NCI-H1694 (cell line): ENCODE results near the gene ARHGAP28.
"Not testable (repeated sequence)": the region's sequence is repeated elsewhere in the genome, so short reads cannot be mapped to it uniquely, and the experiment has no call there.

Source experiments
- DNase-seq: peaks from one replicate; lab custom pipeline; 2025; lab: John Stamatoyannopoulos, UW

ARHGAP28 gene

DNA sequence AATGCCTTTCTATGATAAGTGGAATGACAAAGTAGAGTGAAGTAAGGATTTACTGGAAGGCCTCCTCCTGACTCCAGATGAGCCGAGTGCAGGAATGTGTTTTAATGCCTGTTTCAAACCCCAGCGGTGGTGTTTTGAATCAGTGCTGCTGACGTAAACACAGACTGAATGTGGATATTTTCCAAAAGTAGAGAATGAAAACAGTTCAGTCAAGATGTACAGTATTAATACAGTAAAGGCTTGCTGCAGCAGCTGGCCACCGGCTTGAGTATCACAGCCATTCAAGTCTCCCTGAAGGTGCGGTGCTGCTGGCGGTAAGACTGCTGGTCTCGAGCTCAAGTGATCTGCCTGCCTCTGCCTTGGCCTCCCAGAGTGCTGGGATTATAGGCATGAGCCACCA, 46.7 kb downstream of the ARHGAP28 start:
- no peak for DNase-seq

GRCh38 chr18:6777509-6777908, 48.0 kb downstream of the ARHGAP28 start:
- DNase-seq, result no peak

DNA sequence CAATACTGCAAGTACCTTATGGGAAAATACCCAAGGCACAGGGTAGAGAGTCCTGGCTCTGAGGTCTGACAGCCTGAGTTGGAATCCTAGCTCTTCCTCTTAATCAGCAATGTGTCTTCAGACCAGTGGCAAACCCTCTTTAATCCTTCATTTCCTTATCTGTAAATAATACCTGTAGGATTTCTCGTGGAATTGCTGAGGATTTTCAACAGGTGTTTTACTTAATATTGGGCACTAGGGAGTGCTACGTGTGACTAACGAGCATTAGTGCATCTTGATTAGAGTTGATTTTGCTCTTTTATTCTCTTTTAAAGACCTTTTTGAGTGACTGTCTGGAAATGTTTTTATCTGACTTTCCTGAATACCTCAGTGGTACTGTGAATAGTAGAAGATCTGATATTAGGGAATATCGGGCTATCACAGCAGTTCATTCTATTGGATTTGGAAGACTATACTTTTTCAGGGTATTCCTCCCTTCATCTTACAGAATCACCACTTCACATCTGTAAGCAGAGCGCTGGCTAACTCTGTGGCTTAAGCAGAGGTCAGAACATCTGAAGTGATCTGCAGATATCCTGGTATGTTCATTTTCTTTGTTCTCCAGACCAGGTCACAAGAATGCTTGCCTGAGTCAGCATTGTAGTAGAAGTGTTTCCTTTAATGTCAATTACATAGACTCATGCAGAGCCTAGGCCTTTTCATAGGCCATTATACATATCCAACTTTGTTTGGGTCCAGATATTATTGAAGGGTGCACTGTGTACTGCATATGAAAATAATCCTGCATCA, 49.1 kb downstream of the ARHGAP28 start:
- no peak for DNase-seq

DNA sequence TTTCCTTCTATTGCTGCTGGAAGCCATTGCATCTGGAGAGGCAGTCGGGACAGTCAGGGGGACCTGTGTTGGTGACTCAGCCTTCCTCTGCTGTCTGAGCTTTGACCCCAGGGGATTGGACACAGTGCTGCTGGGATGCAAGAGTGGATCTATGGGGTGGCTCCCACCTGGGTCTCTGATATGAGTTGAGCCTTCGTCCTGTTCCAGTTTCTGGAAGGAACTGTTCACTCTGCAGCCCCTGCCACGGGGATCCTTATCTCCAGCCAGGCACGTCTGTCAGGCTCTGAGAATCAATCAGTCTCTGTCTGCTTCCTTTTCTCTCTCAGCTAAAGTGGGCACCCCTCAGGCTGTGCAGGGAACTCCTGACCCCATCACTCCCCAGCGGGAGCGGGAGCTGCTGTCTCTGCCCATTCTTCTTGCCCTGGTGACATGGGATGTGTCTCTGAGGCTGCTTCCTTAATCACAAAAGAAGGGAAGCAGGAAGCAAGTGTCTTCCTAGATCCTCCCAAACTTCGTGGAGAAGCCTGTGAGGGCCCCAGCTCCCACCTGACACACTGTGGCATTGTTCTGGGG, 51.7 kb downstream of the ARHGAP28 start:
- no peak for DNase-seq

DNA sequence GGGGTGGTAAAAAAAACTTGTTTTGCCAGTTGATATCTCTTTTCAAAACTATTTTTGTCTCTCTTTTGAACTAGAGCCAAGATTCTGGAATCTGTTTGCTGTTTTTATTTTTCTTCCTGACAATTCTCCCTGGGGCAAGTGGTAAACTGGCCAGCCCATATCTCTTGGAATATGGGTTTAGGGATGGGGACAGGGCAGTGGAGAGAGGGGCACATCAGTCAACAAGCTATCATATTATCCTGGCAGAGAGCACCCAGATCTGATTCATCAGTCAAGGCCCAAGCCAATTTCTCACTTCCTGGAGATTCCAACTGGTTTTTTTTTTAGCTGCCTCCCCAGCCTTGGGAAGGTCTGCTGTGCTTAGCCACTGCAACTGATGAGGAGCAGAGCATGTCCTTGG, 52.3 kb downstream of the ARHGAP28 start:
- no peak for DNase-seq

DNA sequence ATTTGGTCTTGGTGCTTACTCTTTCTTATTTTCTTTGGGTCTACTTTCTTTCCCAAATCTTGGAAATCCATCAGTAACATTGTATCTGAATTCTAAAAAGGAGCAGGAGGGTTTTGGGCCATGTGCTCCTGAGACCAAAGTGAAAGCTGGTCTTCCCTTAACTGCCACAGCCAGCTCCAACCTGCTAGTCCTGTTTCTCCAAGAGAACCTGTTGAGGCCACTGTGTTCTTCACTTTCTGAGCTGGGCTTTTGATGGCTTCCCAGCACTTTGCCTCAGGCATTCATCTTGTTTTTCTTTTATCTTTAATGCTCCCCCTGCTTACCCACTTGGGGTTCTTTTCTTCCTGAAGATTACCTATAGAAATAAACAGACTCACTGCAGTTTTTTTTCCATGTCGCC, 53.3 kb downstream of the ARHGAP28 start:
- DNase-seq, result no peak

GRCh38 chr18:6784046-6784445, 54.5 kb downstream of the ARHGAP28 start:
- no peak for DNase-seq

DNA sequence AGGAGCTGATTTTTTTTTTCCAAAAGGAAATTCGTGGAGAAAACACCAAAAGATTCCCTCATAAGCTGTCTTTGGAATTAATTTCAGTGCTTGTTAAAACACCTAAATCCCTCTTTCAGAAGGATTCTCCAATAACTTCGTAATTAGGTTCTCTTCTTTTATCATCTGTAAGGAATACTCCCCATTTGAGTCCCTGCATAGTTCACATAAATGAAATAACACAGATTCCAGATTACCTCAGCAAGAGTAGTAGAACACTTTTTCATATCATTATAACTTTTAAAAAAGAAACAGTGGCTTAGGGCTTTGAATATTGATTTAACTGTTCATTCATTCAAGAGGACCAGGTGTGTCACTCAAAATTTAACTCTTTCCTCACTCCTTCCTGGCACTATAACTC, 55.5 kb downstream of the ARHGAP28 start:
- no peak for DNase-seq

DNA sequence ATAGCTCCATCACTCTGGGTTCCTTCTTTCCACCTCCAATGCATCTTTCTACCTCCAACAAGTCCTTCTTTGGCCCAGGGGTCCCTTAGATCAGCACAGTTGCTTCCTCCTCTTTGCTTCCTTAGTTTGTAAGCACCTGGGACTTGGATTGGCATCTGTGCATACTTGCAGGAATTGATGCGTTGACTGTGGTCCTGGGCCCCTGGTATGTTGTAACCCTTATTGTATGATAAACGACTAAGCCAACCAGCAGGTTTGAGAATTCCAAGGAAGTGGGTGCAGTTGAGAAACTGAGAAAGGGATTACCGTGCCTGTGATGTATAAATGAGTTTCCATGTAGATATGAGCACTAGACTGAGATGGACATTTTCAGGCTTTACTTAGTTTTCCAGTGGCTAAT, 55.9 kb downstream of the ARHGAP28 start:
- DNase-seq, result no peak

DNA sequence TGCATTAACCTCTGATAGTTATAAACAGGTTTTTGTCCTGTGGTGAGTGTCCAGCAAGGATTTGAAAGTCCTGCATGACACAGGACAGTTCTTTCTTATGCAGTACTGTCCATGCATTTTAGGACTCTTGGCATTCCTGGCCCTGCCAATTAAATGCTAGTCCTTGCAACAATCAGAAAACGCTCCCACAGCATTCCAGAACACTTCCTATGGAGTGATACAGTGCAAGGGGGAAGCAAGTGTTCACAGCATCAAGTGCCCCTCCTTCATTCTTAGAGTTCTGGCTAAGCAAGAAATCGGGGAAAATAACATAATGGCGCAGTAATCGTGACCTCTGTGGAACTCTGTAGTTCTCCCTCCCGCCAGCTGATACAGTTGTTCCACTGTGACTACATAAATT, 62.9 kb downstream of the ARHGAP28 start:
- no peak for DNase-seq

- no peak for DNase-seq
These were observed 63.9 kb downstream of the ARHGAP28 start for GRCh38 chr18:6793455-6793854.

DNA sequence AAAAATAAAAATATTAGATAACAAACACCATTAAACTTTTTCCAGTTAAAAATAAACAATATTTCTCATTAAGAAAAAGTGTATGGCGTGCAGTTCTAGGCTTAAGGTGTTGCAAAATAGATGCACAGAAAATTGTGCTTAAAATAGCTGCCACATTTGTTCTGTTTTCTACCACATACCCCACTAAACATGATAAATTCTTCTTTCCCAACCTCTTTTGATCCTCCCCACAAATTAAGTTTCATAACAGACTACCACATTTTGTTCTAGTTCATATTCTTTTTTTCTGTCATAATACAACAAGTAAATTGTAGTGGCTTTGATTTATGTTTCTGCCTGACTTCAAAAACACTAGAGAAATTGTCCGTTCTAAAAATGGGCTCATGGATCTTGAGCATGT, 64.5 kb downstream of the ARHGAP28 start:
- DNase-seq, result no peak

DNA sequence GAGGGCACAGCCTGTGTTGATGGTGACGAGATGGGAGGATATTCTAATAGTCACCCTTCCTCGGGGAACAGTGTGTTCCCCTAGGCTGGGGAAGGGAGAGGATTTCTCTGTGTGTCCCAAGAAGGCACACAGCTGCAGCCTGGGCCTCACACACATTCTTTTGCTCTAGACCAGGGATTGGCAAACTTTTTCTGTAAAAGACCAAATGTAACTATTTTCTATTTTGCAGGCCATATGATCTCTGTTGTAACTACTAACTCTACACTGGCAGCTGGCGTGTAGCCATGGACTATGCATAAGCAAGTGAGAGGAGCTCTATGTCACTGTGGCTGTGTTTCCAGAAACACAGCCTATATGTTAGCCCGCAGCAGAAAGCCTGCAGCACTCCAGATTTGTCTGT, 65.8 kb downstream of the ARHGAP28 start:
- no peak for DNase-seq

- no peak for DNase-seq
These were observed 67.0 kb downstream of the ARHGAP28 start for GRCh38 chr18:6796511-6796910.

GRCh38 chr18:6797171-6797570, 67.7 kb downstream of the ARHGAP28 start:
- DNase-seq, result no peak

DNA sequence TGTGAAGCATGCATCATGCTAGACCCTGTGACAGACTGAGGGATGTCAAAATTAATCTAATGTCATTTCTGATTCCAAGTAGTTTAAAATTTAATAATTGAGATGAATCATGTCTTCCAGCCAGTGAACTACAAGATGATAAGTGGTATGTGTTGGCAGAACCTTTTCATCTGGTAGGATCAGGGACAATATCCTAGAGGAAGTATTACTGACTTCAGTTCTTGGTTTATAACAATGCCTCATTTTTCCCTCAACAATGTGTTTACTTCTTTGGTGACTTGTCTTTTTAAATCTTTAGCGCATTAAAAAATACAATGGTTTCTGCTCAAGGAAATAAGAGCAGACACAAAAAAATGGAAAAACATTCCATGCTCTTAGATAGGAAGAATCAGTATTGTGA, 69.4 kb downstream of the ARHGAP28 start:
- DNase-seq, result no peak

DNA sequence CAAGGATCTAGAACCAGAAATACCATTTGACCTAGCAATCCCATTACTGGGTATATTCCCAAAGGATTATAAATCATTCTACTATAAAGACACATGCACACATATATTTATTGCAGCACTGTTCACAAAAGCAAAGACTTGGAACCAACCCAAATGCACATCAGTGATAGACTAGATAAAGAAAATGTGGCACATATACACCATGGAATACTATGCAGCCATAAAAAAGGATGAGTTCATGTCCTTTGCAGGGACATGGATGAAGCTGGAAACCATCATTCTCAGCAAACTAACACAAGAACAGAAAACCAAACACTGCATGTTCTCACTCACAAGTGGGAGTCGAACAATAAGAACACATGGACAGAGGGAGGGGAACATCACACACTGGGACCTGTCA, 70.8 kb downstream of the ARHGAP28 start:
- not testable (repeated sequence) for DNase-seq

DNA sequence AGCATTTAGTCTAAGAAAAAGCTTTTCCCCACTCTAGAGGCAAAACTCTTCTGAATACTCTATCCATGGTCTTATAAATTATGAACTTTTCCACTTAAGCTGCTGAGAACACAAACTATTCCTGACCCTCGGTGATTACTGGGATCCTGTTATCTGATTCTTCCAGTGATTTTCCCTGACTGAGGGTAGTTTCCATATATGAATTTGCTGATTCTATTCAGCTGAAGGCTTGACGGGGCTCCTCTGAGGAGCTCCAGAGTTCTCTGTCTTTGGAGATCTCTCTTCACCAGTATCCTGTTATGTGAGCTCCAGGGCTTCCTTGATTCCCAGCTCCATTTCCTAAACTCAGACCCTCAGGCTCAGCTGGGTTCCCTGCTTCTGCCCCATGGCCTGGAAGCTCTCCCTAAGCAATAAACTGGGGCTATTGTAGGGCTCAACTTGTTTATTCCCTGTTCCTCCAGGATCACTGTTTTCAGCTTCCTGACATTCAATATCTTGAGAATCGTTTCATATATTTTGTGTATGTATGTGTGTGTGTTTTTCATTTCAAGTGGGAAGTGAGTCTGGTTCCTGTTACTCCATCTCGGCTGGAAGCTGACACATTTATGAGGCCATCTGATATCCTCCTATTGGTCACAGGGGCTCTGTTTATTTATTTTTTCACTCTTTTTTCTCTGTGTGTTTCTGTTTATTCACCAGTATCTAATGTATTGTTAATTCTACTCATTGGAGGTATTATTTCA, 78.2 kb downstream of the ARHGAP28 start:
- no peak for DNase-seq

- DNase-seq, result no peak
These were observed 80.7 kb downstream of the ARHGAP28 start for GRCh38 chr18:6810191-6810590.

GRCh38 chr18:6811816-6812215, 82.3 kb downstream of the ARHGAP28 start:
- DNase-seq, result no peak

DNA sequence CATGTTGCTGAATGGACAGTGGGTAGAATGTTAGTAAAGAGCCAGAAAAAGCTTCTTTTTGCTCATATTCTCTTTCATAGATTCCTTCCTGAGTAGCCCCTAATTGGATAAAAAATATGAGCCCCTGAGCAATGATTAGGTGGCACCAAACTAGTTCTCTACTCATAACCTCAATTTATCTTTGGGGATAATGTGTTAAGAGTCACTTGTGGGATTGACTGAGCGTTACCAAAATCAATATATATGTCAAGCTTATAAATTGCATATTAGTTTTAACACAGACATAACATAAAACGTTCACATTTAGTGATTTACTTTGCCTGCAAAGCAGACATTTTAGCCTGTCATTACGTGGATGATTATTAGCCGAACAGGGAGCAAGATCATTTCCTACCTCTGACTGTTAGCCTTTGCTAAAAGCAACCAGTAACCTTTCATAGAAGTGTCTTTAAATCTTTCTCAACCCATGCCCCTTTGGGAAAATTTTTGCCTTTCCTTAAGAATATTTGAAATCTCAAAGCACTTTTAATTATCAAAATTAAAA, 85.4 kb downstream of the ARHGAP28 start:
- no peak for DNase-seq

GRCh38 chr18:6816154-6816553, 86.6 kb downstream of the ARHGAP28 start:
- DNase-seq, result no peak

- DNase-seq, result no peak
These were observed 89.8 kb downstream of the ARHGAP28 start for GRCh38 chr18:6819332-6819731.
